ENCODE results near the gene KLK8.
A peak's percentile ranks its signal among the peaks of the same experiment; 100 is the strongest.

KLK8 gene

DNA sequence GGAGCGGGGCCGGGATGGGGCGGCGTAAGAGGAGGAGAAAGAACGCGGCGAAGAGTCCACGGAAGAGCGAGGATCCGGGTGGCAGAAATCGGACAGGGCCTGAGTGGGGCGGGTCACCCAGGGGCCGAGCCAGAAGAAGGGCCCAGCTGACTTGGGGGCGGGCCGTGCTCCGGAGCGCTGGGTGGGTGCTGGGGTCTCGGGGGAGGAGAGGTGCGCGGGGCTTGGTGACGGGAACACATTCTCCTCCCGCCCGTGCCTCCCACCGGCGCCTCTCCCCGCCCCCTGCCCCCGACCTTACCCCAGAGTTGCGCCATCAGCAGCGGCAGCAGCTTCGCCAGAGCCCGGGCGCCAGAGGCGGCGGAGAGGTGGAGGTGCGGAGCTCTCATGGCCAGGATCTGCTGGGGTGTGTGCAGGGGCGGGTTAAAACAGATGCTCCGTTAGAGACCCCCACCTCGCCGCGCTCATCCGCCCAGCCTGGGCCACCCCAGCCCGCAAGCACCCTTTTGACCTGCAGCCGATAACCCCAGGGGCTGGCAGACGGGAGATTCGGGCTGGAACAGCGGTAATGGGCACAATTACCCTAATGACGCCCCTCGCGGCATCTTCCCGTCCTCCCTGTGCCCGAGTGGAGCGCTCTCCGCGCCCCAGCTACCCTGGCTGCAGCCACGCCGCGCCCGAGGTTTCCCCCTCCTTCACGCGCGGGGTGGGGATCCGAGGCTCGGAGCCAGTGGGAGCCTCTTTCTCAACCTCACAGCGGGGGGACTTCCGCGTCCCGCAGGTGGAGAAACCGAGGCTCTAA, 17.5 kb upstream of the KLK8 start (continued):
- TF ChIP-seq EGR2 (tag by site-specific recombination; IDR thresholded peaks at IDR 0.05; ENCODE audit: low read depth) (peak; percentile 71; the same call in 1 of the 2 replicates), ZBTB7A (tag by site-specific recombination; IDR thresholded peaks at IDR 0.05; ENCODE audit: low read depth) (0 out of 2 replicates have a peak, but pooled peaks have one; percentile 37), ZNF658 (tag by site-specific recombination; IDR thresholded peaks at IDR 0.05) (no peak), ZNF335 (tag by site-specific recombination; conservative IDR thresholded peaks at IDR 0.05) (peak; percentile 88), KLF9 (tag by site-specific recombination; IDR thresholded peaks at IDR 0.05; ENCODE audit: low read depth) (peak; percentile 32; the same call in 1 of the 2 replicates), ZBTB20 (tag by site-specific recombination; IDR thresholded peaks at IDR 0.05) (peak; percentile 55; the same call in 1 of the 2 replicates), KLF8 (tag by site-specific recombination; IDR thresholded peaks at IDR 0.05) (peak; percentile 45; the same call in 1 of the 2 replicates), ZNF121 (tag by site-specific recombination; IDR thresholded peaks at IDR 0.05) (no peak), GLIS2 (tag by site-specific recombination; IDR thresholded peaks at IDR 0.05) (peak; percentile 70; the same call in 1 of the 2 replicates), SP2 (tag by site-specific recombination; IDR thresholded peaks at IDR 0.05) (peak; percentile 80), KLF1 (tag by site-specific recombination; IDR thresholded peaks at IDR 0.05) (0 out of 2 replicates have a peak, but pooled peaks have one; percentile 33), ZNF341 (tag by site-specific recombination; IDR thresholded peaks at IDR 0.05; ENCODE audit: low read depth) (peak; percentile 40)
- TF ChIP-seq, protein P1, sequence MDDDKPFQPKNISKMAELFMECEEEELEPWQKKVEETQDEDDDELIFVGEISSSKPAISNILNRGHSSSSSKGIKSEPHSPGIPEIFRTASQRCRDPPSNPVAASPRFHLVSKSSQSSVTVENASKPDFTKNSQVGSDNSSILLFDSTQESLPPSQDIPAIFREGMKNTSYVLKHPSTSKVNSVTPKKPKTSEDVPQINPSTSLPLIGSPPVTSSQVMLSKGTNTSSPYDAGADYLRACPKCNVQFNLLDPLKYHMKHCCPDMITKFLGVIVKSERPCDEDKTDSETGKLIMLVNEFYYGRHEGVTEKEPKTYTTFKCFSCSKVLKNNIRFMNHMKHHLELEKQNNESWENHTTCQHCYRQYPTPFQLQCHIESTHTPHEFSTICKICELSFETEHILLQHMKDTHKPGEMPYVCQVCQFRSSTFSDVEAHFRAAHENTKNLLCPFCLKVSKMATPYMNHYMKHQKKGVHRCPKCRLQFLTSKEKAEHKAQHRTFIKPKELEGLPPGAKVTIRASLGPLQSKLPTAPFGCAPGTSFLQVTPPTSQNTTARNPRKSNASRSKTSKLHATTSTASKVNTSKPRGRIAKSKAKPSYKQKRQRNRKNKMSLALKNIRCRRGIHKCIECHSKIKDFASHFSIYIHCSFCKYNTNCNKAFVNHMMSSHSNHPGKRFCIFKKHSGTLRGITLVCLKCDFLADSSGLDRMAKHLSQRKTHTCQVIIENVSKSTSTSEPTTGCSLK (tag by site-specific recombination; IDR thresholded peaks at IDR 0.05): no peak
- TF ChIP-seq, protein P2, sequence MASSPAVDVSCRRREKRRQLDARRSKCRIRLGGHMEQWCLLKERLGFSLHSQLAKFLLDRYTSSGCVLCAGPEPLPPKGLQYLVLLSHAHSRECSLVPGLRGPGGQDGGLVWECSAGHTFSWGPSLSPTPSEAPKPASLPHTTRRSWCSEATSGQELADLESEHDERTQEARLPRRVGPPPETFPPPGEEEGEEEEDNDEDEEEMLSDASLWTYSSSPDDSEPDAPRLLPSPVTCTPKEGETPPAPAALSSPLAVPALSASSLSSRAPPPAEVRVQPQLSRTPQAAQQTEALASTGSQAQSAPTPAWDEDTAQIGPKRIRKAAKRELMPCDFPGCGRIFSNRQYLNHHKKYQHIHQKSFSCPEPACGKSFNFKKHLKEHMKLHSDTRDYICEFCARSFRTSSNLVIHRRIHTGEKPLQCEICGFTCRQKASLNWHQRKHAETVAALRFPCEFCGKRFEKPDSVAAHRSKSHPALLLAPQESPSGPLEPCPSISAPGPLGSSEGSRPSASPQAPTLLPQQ (tag by site-specific recombination; IDR thresholded peaks at IDR 0.05): peak; percentile 39
- TF ChIP-seq, protein P3, sequence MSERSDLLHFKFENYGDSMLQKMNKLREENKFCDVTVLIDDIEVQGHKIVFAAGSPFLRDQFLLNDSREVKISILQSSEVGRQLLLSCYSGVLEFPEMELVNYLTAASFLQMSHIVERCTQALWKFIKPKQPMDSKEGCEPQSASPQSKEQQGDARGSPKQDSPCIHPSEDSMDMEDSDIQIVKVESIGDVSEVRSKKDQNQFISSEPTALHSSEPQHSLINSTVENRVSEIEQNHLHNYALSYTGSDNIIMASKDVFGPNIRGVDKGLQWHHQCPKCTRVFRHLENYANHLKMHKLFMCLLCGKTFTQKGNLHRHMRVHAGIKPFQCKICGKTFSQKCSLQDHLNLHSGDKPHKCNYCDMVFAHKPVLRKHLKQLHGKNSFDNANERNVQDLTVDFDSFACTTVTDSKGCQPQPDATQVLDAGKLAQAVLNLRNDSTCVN (tag by site-specific recombination; optimal IDR thresholded peaks at IDR 0.05): peak; percentile 35
- TF ChIP-seq, protein P4, sequence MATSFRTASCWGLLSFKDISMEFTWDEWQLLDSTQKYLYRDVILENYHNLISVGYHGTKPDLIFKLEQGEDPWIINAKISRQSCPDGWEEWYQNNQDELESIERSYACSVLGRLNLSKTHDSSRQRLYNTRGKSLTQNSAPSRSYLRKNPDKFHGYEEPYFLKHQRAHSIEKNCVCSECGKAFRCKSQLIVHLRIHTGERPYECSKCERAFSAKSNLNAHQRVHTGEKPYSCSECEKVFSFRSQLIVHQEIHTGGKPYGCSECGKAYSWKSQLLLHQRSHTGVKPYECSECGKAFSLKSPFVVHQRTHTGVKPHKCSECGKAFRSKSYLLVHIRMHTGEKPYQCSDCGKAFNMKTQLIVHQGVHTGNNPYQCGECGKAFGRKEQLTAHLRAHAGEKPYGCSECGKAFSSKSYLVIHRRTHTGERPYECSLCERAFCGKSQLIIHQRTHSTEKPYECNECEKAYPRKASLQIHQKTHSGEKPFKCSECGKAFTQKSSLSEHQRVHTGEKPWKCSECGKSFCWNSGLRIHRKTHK (tag by site-specific recombination; IDR thresholded peaks at IDR 0.05): no peak
- TF ChIP-seq, protein P5, sequence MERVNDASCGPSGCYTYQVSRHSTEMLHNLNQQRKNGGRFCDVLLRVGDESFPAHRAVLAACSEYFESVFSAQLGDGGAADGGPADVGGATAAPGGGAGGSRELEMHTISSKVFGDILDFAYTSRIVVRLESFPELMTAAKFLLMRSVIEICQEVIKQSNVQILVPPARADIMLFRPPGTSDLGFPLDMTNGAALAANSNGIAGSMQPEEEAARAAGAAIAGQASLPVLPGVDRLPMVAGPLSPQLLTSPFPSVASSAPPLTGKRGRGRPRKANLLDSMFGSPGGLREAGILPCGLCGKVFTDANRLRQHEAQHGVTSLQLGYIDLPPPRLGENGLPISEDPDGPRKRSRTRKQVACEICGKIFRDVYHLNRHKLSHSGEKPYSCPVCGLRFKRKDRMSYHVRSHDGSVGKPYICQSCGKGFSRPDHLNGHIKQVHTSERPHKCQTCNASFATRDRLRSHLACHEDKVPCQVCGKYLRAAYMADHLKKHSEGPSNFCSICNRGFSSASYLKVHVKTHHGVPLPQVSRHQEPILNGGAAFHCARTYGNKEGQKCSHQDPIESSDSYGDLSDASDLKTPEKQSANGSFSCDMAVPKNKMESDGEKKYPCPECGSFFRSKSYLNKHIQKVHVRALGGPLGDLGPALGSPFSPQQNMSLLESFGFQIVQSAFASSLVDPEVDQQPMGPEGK (tag by site-specific recombination; IDR thresholded peaks at IDR 0.05): peak; percentile 72; the same call in 1 of the 2 replicates
- TF ChIP-seq, protein P6, sequence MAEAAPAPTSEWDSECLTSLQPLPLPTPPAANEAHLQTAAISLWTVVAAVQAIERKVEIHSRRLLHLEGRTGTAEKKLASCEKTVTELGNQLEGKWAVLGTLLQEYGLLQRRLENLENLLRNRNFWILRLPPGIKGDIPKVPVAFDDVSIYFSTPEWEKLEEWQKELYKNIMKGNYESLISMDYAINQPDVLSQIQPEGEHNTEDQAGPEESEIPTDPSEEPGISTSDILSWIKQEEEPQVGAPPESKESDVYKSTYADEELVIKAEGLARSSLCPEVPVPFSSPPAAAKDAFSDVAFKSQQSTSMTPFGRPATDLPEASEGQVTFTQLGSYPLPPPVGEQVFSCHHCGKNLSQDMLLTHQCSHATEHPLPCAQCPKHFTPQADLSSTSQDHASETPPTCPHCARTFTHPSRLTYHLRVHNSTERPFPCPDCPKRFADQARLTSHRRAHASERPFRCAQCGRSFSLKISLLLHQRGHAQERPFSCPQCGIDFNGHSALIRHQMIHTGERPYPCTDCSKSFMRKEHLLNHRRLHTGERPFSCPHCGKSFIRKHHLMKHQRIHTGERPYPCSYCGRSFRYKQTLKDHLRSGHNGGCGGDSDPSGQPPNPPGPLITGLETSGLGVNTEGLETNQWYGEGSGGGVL (tag by site-specific recombination; IDR thresholded peaks at IDR 0.05): peak; percentile 94
- TF ChIP-seq, protein P7, sequence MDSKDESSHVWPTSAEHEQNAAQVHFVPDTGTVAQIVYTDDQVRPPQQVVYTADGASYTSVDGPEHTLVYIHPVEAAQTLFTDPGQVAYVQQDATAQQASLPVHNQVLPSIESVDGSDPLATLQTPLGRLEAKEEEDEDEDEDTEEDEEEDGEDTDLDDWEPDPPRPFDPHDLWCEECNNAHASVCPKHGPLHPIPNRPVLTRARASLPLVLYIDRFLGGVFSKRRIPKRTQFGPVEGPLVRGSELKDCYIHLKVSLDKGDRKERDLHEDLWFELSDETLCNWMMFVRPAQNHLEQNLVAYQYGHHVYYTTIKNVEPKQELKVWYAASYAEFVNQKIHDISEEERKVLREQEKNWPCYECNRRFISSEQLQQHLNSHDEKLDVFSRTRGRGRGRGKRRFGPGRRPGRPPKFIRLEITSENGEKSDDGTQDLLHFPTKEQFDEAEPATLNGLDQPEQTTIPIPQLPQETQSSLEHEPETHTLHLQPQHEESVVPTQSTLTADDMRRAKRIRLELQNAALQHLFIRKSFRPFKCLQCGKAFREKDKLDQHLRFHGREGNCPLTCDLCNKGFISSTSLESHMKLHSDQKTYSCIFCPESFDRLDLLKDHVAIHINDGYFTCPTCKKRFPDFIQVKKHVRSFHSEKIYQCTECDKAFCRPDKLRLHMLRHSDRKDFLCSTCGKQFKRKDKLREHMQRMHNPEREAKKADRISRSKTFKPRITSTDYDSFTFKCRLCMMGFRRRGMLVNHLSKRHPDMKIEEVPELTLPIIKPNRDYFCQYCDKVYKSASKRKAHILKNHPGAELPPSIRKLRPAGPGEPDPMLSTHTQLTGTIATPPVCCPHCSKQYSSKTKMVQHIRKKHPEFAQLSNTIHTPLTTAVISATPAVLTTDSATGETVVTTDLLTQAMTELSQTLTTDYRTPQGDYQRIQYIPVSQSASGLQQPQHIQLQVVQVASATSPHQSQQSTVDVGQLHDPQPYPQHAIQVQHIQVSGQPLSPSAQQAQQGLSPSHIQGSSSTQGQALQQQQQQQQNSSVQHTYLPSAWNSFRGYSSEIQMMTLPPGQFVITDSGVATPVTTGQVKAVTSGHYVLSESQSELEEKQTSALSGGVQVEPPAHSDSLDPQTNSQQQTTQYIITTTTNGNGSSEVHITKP (tag by site-specific recombination; IDR thresholded peaks at IDR 0.05): 0 out of 2 replicates have a peak, but pooled peaks have one; percentile 17

Measured in HEK293 (cell line).